ENCODE measurements around the gene TSPOAP1.
"Not testable (repeated sequence)": the region's sequence is repeated elsewhere in the genome, so short reads cannot be mapped to it uniquely, and the experiment has no call there.

The TSPOAP1 gene

DNA sequence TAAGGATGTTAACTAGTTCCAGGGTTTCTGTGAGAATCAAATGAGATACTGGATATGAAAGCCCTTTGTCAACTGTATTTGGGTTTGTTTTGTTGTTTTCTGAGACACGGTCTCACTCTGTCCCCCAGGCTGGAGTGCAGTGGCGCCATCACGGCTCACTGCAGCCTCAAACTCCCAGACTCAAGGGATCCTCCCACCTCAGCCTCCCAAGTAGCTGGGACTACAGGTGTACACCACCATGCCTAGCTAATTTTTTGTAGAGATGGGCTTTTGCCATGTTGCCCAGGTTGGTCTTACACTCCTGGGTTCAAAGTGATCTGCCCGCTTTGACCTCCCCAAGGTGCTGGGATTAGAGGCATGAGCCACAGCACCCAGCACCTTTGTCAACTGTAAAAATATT, 14.5 kb upstream of the TSPOAP1 start:
- Histone ChIP-seq H3K4me3 (peak overlapping the region in 1 of 7 experiments; percentile 3), H3K27ac (peak overlapping the region in 16 of 21 experiments; percentile 26 to 99 (median 69))

DNA sequence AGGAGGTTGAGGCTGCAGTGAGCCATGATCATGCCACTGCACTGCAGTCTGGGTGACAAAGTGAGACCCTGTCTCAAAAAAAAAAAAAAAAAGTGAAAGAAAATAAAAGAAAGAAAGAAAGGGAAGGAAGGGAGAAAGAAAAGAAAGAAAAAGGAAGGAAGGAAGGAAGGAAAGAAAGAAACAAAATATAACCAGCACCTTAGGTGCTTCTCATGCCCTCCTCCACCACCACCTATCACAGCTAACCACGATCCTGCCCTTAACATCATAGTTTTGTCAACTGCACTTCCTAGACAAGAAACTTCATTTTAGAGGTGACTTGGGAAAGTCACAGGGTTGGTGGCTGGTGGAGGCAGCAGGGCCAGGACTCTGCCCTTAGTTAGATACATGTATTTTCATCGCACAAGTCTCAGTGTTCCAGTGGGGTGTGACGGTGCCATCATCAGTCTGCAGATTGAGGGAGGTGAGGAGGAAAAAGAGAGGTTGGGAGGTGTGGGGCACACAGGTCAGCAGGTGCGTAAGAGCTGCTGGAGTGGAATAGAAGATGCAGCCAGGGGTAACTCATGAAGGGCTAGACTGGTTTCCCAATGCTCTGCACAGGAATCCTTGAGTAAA, 13.4 kb upstream of the TSPOAP1 start:
- Histone ChIP-seq H3K4me3 (peak overlapping the region in 1 of 7 experiments; percentile 11), H3K27ac (peak overlapping the region in 14 of 21 experiments; percentile 26 to 99 (median 69))

DNA sequence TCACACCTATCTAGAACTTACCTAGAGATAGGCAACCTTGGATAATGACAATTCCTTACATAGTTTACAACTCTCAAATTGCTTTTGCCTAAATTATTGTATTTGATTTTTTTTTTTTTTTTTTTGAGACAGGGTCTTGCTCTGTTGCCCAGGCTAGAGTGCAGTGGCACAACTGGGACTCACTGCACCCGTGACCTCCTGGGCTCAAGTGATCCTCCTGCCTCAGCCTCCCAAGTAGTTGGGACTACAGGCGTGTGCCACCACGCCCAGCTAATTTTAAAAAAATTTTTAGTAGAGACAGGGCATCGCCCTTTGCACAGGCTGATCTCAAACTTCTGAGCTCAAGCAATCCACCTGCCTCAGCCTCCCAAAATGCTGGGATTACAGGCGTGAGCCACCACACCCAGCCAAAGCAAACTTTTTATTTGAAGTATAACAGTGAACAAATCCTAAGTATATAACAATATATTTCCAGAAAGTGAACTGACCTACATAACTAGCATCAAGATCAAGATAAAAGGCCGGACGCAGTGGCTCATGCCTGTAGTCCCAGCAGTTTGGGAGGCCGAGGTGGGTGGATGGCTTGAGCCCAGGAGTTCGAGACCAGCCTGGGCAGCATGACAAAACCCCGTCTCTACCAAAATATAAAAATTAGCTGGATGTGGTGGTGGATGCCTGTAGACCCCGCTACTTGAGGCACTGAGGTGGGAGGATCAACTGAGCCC, 12.7 kb upstream of the TSPOAP1 start:
- not testable (repeated sequence) for H3K4me3 ChIP-seq
- H3K27ac ChIP-seq = peak overlapping the region in 11 of 21 experiments; percentile 9 to 99 (median 66)

DNA sequence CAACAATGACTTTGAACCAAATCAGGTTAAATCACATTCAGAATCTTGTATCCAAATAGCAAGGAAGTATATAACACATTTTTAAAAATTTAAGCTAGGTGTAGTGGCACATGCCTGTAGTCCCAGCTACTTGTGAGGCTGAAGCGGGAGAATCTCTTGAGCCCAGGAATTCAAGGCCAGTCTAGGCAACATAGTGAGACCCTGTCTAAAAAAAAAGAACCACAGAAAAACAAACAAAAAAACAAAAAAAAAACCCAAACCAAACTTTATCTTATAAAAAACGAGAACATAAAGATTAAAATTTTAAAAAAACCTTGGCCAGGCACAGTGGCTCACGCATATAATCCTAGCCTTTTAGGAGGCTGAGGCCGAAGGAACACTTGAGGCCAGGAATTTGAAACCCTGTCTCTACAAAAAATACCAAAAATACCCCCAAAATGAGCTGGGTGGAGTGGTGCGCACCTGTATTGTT, 11.8 kb upstream of the TSPOAP1 start:
- Histone ChIP-seq H3K4me3 (no peak overlapping the region), H3K27ac (peak overlapping the region in 18 of 21 experiments; percentile 82 to 99 (median 94))

DNA sequence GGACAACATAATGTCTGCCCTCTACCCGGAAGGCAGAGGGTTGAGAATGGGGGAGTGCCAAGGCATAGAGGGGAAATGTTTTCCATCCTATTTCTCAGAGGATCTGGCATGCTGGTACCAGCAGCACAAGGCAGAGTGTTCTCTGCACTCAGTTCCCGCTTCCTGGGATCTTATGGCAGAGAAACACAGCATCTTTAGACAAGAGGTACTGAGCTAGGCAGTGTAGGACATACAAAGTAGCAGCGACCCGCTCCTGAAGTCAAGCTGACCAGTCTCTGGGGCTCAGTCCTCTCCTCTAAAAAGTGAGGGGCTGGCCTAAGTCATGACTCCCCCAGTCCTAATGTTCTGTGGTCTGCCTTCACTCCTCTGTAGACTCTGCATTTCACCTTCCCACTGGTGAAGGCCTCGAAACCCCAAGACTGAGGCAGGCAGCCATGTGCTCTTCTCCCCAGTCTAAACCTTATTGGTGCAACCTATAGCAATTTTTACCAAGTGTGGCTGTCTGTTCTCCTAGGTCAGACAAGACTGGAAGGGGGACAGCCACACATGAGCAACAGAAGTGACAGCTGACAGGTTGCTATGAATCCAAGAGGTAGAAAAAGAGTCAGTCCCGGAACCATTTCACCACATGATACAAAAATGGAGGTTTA, 11.3 kb upstream of the TSPOAP1 start:
- Histone ChIP-seq H3K4me3 (peak overlapping the region in 5 of 7 experiments; percentile 12 to 31 (median 23)), H3K27ac (peak overlapping the region; percentile 27 to 99 (median 93))

DNA sequence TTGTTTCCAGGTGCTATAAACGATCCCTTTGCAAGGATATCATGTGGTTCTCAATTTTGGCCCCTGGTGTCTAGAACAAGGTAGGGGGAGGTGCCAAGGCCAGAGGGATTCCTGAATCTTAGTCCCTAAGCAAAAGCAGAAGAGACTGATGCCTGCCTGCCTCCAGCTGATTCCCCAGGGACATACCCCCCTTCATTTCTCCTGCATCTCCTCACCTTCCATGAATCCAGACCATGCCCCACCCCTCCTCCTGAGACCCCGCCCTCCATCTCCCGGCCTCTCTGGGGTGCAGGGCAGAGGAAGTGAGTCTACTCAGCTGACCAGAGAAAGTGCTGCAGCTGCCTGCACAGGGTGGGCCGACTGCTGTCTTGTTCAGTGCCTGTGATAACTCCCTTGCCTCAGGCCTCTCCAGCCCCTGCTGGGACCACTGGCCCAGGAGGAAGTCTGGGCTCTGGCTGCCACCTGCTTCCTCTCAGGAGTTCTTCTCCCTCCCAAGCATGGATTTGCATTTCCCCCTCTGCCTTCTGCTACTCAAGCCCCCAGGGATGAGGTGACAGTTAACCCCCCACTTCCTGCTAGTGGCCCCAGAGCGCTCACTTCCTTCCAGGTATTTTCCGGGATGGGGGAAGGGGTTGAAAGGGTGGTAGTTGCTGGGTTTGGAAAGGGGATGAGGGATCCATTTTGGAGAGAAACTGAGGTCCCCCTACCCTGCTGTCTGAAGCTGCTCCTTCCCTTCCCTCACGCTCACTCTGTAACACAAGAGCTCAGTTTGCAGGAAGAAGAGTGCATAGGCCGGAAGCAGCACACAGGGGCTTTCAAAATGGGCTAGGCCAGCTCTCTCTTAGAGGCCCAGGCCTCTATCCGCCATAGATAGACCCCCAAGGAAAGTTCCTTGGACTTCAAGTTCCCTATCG, 10.5 kb upstream of the TSPOAP1 start:
- Histone ChIP-seq H3K4me3 (peak overlapping the region in 6 of 7 experiments; percentile 3 to 31 (median 22)), H3K27ac (peak overlapping the region; percentile 27 to 99 (median 93))

DNA sequence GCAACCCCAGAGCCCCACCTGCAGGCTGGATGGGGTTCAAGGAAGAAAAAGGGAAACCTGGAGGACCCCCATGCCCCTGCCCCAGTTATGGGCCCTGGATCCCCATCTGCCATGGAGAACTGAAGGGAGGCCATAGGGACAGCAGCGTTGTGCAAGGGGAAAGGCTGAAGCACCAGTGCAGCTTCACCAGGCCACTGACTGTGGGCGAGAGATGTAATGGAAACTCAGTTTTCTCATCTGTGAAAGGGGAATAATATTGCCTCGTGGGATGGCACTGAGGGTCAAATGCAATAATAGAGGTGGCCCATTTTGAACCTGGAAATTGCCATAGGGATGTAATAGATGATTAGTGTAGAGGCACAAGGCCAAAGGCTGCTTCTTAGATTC, 9.9 kb upstream of the TSPOAP1 start:
- Histone ChIP-seq H3K4me3 (peak overlapping the region in 6 of 7 experiments; percentile 0 to 31 (median 24)), H3K27ac (peak overlapping the region; percentile 51 to 99 (median 93))

DNA sequence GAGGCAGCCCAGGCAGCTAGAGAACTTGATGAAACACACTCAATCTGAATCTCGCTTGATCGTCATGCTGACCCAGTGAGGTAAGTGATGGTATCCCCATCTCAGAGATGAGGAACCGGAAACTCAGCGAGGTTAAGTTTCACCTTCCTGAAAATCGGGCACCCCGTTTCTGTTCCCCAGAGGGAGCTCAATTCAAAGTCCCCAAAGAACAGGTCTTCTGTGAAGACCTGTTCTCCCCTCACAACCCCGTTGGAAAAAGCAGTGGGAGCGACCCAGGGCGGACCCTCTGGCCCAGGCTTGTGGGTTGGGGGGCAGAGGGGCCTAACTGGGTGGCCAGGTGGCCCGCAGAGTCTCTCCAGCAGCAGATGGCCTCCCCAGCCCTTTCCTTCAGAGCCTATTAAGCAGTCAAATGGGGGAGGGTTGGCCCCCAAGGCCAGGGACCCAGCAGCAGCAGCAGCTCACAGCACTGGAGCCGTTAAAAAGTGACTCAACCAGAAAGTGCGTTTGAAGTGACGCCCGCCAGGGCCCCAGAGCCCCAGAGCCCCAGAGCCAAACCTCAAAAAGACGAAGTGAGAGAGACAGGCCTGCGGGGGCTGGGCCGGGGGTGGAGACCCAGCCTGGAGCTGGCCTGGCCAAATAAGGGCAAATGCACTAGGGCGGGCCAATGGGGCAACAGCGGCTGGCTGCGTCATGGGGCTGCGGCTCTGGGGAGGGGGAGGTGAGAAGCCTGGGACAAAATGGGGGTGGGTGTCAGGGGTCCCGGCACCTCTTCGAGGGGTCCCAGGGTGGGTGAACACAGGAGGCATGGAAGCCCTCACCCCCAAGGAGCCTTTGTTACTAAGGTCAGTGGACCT, 9.2 kb upstream of the TSPOAP1 start:
- Histone ChIP-seq H3K27ac (peak overlapping the region; percentile 51 to 99 (median 93)), H3K4me3 (peak overlapping the region; percentile 14 to 31 (median 24))

DNA sequence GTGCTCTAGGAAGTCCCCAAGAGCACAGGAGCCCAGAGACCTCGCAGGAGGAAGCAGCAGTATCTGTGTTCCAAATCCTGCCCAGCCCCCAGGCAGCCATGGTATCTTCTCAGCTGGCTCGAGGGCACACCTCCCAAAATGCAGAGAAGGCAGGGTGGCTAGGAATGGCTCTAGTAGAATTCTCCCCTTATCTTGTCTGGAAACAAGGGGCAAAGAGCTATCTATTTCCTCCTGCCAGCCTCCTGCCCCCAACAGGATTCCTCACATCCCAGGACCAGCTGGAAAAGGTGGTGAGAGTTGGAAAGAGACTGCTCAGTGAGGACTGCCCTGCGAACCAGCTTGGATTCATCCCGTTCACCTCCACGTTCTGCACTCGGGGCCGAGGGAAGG, 8.6 kb upstream of the TSPOAP1 start:
- peak overlapping the region; percentile 14 to 31 (median 24) for H3K4me3 ChIP-seq
- peak overlapping the region; percentile 51 to 99 (median 93) for H3K27ac ChIP-seq

DNA sequence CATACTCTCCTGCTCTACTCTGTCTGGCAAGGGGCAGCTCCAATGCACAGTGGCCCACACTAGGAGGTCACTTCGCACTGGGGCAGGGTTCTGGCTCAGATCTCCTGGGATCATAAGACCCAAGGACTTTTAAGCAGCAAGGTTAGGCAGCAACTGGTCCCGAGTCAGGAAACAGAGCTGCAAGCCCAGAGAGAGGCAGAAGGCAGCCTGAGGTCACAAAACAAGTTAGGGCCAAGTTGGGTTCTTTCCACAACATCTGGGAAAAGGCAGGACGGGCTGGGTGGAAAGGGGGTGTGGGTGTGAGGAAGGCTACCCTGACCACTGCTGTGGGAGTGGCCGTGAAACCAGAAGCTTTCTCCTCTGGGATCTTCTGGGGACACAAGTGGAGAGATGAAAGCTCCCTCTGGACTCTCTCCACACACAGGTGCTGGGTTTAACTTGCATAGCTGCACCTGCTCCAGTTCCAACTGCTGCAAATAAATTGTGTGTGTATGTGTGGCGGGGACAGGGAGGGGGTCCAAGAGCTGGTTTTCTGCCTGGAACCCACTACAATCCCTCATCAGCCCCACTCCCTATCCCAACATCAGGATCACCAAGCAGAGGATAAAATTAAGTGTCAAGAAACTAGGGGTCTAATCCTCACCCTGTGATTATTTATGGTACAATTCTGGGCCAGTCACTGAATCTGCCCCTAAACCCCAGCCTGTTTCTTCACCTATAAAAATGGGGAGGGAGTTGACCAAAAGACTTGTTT, 8.0 kb upstream of the TSPOAP1 start:
- peak overlapping the region in 5 of 7 experiments; percentile 23 to 59 (median 28) for H3K4me3 ChIP-seq
- H3K27ac ChIP-seq = peak overlapping the region in 20 of 21 experiments; percentile 82 to 99 (median 94)

DNA sequence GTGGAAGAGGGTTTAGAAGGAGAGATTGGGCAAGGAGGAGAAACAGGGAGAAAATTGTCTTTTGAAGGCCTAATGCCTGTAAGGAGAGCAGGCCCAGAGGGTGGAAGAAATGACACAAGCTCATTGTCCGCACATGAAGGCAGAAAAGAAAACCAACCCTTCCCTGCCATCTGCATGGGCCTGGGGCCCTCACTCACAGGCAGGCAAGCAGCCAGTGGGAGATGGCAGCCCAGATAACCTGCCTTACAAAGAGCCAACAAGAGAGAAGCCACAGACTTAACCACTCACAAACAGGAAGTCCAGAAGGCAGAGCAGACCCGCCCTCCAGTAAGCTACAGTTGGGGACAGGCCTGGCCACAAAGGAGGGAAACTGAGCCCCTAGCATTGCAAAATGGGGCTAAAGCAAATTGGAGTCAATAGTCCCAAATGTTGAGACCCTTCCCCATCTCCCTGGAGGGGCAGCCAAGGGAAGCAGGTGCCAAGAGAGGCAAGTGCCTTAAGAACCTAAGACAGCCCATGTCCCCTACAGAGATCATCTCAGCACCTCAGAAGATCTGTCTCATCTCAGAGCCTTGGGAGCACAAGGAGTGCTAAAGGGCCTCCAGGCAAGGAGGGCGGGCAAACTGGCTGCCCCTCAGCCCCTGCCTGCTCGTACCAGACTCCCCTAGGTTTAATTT, 7.3 kb upstream of the TSPOAP1 start:
- Histone ChIP-seq H3K27ac (peak overlapping the region in 20 of 21 experiments; percentile 82 to 99 (median 94)), H3K4me3 (peak overlapping the region in 4 of 7 experiments; percentile 6 to 59 (median 19))

DNA sequence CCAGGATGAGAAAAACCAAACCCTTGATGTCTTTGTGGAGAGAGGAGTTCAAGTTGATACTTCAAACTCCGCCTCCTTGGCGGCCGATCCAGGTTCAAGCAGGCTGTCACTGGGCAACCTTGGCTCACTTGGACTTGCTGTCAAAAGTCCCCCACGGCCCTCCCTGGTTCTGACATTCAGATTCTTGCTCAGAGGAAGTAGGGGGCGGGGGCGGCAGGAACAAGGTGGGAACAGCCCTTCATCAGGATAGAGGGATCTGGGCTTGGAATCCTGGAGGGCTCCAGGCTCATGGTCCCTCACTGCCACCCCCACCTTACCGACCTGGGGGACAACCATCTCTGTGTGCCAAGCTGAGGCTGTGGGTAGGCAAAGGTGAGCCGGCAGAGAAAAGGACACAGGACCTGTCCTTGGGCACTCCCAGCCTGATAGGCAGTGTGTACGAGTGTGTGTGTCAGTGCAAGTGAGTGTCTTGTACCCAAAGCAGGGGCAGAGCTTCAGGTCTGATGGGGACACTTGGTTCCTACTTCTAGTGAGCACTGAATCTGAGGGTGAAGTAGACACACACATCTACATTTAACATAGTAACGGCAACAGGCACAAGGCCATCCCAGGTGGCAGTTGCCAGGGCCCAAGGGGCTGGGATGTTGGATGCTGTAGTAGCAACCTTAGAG, 6.6 kb upstream of the TSPOAP1 start:
- Histone ChIP-seq H3K27ac (peak overlapping the region in 20 of 21 experiments; percentile 82 to 99 (median 94)), H3K4me3 (peak overlapping the region in 4 of 7 experiments; percentile 6 to 59 (median 8))

DNA sequence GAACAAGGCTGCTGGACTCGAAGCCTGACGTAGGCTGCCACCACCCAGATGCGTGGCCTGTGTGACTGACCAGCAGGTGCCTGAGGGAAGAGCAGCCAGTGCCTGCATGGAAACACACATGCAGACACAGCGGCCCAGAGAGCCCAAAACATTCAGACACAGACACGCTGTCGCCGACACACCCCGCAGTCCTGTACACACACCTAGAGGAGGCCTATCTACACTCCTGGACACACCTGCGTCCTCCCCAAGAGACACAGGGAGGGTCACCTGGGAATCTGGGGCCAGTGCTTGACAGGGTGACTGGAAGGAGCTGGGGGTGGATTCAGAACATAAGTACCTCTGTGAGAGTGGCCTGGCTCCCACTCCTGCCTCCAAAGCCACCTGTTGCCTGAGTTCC, 6.1 kb upstream of the TSPOAP1 start:
- H3K27ac ChIP-seq = peak overlapping the region in 19 of 21 experiments; percentile 82 to 99 (median 94)
- H3K4me3 ChIP-seq = peak overlapping the region in 3 of 7 experiments; percentile 6 to 59 (median 10)

DNA sequence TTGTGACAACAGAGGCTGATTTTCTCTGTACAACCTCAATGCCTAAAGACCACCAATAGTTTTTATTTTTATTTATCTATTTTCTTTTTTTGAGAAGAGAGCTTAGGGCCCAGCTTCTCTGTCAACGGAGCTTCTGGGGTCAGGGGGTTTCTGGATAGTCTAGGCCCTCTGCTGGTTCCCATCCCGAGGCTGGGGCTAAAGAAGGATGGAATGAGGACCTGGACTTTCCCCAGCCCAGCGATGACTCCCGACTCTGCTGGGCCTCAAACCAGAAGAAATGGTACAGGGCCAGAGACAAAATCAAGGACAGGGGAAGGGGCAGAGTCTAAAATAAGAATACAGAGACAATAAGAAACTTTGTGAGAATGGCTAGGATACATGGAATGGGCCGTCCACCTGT, 5.7 kb upstream of the TSPOAP1 start:
- Histone ChIP-seq H3K27ac (peak overlapping the region in 19 of 21 experiments; percentile 82 to 99 (median 94)), H3K4me3 (peak overlapping the region in 3 of 7 experiments; percentile 6 to 65 (median 59))

DNA sequence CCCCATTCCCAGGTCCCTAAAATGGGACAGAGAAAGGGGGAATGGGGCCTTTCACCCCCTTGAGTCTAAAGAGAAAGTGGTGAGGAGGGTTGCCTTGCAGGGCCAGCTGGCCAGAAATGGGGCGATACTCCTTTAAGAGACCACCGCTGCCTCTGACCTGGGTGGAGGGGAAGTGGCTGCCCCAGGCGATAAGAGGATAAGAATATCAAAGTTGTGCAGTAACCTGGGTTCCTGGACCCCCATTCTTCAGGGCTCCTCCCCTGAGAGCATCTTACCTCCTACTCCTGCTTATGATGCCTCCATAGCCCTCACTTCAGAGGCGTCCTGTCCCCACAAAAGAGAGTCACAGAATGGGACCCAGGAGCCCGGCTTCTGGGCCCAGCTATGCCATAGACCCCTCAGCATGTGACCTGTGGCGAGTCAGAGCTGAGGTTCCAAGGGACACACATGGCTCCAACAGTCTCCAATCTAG, 5.2 kb upstream of the TSPOAP1 start:
- H3K27ac ChIP-seq = peak overlapping the region in 19 of 21 experiments; percentile 78 to 99 (median 94)
- peak overlapping the region in 6 of 7 experiments; percentile 43 to 65 (median 56) for H3K4me3 ChIP-seq
